Liver (tissue), 3 donors: ENCODE measurements around the gene TXLNG.
A peak's percentile ranks its signal among the peaks of the same experiment; 100 is the strongest.

Source experiments
- CTCF ChIP-seq: fragments of 150-350 bp; IDR thresholded peaks from 2 replicates; pipeline ENCODE4 v1.5.1; 2017; ENCODE audit warnings: improper control_type of control experiment, low read depth, low read length; ENCODE audit not compliant: missing input control
- JUND ChIP-seq, 2 donors: IDR thresholded peaks; 2 replicates each; pipeline ENCODE4 v1.6.1; 2016; ENCODE audit warnings: antibody characterized with exemption in 2 of 2
- RAD21 ChIP-seq, 2 donors: IDR thresholded peaks; 2 replicates each; pipeline ENCODE4 v1.6.1; 2016; ENCODE audit warnings: antibody characterized with exemption in 2 of 2, mild to moderate bottlenecking in 2 of 2
- RXRA ChIP-seq, 2 donors: IDR thresholded peaks; 2 replicates each; pipeline ENCODE4 v1.6.1; 2017 to 2018; ENCODE audit warnings: antibody characterized with exemption in 2 of 2, mild to moderate bottlenecking in 1 of 2
- TAF1 ChIP-seq: conservative IDR thresholded peaks from 2 replicates; pipeline ENCODE4 v1.6.1; 2016; ENCODE audit warnings: antibody characterized with exemption, mild to moderate bottlenecking
- TF ChIP-seq, protein P1 (sequence below): IDR thresholded peaks from 2 replicates; pipeline ENCODE4 v1.6.1; 2016; ENCODE audit warnings: antibody characterized with exemption
- TF ChIP-seq, protein P2 (sequence below): IDR thresholded peaks from 2 replicates; pipeline ENCODE4 v1.6.1; 2016; ENCODE audit warnings: antibody characterized with exemption
- donor health status: healthy.
- donor health status: healthy.

GRCh38 chrX:16826207-16826606 lies 39.9 kb downstream of the TXLNG start:
- TF ChIP-seq TAF1, result no peak
- peak; percentile 67 for TF ChIP-seq CTCF
- TF ChIP-seq, protein P1, sequence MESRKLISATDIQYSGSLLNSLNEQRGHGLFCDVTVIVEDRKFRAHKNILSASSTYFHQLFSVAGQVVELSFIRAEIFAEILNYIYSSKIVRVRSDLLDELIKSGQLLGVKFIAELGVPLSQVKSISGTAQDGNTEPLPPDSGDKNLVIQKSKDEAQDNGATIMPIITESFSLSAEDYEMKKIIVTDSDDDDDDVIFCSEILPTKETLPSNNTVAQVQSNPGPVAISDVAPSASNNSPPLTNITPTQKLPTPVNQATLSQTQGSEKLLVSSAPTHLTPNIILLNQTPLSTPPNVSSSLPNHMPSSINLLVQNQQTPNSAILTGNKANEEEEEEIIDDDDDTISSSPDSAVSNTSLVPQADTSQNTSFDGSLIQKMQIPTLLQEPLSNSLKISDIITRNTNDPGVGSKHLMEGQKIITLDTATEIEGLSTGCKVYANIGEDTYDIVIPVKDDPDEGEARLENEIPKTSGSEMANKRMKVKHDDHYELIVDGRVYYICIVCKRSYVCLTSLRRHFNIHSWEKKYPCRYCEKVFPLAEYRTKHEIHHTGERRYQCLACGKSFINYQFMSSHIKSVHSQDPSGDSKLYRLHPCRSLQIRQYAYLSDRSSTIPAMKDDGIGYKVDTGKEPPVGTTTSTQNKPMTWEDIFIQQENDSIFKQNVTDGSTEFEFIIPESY, result no peak
- peak; percentile 61 to 64 for TF ChIP-seq RXRA (IDR thresholded peaks at IDR 0.05)
- TF ChIP-seq JUND (IDR thresholded peaks at IDR 0.05), result peak in 1 of 2 donors; percentile 29
- TF ChIP-seq, protein P2, sequence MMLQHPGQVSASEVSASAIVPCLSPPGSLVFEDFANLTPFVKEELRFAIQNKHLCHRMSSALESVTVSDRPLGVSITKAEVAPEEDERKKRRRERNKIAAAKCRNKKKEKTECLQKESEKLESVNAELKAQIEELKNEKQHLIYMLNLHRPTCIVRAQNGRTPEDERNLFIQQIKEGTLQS, result no peak
- TF ChIP-seq RAD21 (IDR thresholded peaks at IDR 0.05), result peak; percentile 82 to 87
